Stomach (tissue), 4 donors: ENCODE results near the gene CALHM1.

Source experiments
- EP300 ChIP-seq: sonication (generic); formaldehyde crosslinking; IDR thresholded peaks from one replicate; pipeline ENCODE4 v1.6.1; 2017; ENCODE audit warnings: antibody characterized with exemption
- POLR2A ChIP-seq, 4 donors: fragments of 450-650 bp; IDR thresholded peaks; one replicate each; pipeline ENCODE4 v1.6.1; 2016; ENCODE audit warnings: antibody characterized with exemption in 4 of 4, control low read depth in 2 of 4, mild to moderate bottlenecking in 1 of 4, moderate library complexity in 1 of 4
- POLR2AphosphoS5 ChIP-seq, 3 donors: sonication (generic); formaldehyde crosslinking; IDR thresholded peaks; one replicate each; pipeline ENCODE4 v1.6.1; 2016; ENCODE audit warnings: antibody characterized with exemption in 3 of 3
- TF ChIP-seq, protein P1 (sequence below), 7 experiments: fragments of 450-650 bp in 4 of 7; fragments of 200-600 bp in 3 of 7; sonication (generic) in 3 of 7; IDR thresholded peaks; one replicate each; pipeline ENCODE4 v1.5.1; 2016 to 2019; ENCODE audit warnings: antibody characterized with exemption in 7 of 7, control low read depth in 2 of 7, mild to moderate bottlenecking in 1 of 7

GRCh38 chr10:103475437-103475836, 16.7 kb upstream of the CALHM1 start:
- TF ChIP-seq POLR2AphosphoS5 (IDR thresholded peaks at IDR 0.05), result no peak
- TF ChIP-seq, protein P1, sequence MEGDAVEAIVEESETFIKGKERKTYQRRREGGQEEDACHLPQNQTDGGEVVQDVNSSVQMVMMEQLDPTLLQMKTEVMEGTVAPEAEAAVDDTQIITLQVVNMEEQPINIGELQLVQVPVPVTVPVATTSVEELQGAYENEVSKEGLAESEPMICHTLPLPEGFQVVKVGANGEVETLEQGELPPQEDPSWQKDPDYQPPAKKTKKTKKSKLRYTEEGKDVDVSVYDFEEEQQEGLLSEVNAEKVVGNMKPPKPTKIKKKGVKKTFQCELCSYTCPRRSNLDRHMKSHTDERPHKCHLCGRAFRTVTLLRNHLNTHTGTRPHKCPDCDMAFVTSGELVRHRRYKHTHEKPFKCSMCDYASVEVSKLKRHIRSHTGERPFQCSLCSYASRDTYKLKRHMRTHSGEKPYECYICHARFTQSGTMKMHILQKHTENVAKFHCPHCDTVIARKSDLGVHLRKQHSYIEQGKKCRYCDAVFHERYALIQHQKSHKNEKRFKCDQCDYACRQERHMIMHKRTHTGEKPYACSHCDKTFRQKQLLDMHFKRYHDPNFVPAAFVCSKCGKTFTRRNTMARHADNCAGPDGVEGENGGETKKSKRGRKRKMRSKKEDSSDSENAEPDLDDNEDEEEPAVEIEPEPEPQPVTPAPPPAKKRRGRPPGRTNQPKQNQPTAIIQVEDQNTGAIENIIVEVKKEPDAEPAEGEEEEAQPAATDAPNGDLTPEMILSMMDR (IDR thresholded peaks at IDR 0.05), result no peak
- TF ChIP-seq EP300, result no peak
- no peak for TF ChIP-seq POLR2A (IDR thresholded peaks at IDR 0.05)
